OCI-LY3 (cell line): ENCODE results near the gene CUL9.

ENCODE experiments used
- H2AFZ ChIP-seq: fragments of 200-600, 300-600 bp; shearing (Covaris generic); 2 replicates; pipeline ENCODE4 v1.6.0; 2014; ENCODE audit warnings: antibody characterized with exemption, low read depth, low read length
- H3K27ac ChIP-seq: fragments of 200-600, 300-600 bp; sonication (generic); 2 replicates; pipeline ENCODE4 v1.5.1; 2014; ENCODE audit warnings: mild to moderate bottlenecking, low read length, moderate library complexity, mixed read lengths
- H3K27me3 ChIP-seq: fragments of 200-600, 300-600 bp; sonication (generic); 2 replicates; pipeline ENCODE4 v1.6.1; 2014; ENCODE audit warnings: low read depth, low read length, mixed read lengths
- H3K36me3 ChIP-seq: fragments of 200-600, 300-600 bp; sonication (generic); replicated peaks from 2 replicates; pipeline ENCODE3; 2014; ENCODE audit warnings: low read depth, low read length, mixed read lengths
- H3K4me1 ChIP-seq: fragments of 300-600, 200-600 bp; sonication (generic); 2 replicates; pipeline ENCODE4 v1.6.1; 2014; ENCODE audit warnings: low read length, mixed read lengths
- H3K4me2 ChIP-seq: fragments of 200-600, 300-600 bp; sonication (generic); 2 replicates; pipeline ENCODE4 v1.6.1; 2014; ENCODE audit warnings: low read length, mixed read lengths
- H3K4me3 ChIP-seq: fragments of 300-600, 200-600 bp; sonication (generic); 2 replicates; pipeline ENCODE4 v1.5.1; 2014; ENCODE audit warnings: antibody characterized with exemption, mild to moderate bottlenecking, low read length, moderate library complexity
- H3K79me2 ChIP-seq: fragments of 300-600, 200-600 bp; shearing (Covaris generic); 2 replicates; pipeline ENCODE4 v1.6.1; 2014; ENCODE audit warnings: mild to moderate bottlenecking, low read length, mixed read lengths
- H3K9ac ChIP-seq: fragments of 300-600, 200-600 bp; shearing (Covaris generic); 2 replicates; pipeline ENCODE4 v1.6.0; 2014; ENCODE audit warnings: mild to moderate bottlenecking, low read length, moderate library complexity
- H3K9me3 ChIP-seq: fragments of 200-600, 300-600 bp; shearing (Covaris generic); 2 replicates; pipeline ENCODE4 v1.6.1; 2014; ENCODE audit warnings: low read length, mixed read lengths; ENCODE audit not compliant: insufficient read depth
- H4K20me1 ChIP-seq: fragments of 200-600, 300-600 bp; sonication (generic); 2 replicates; pipeline ENCODE4 v1.6.1; 2016; ENCODE audit warnings: low read length, mixed read lengths; ENCODE audit not compliant: insufficient read depth
- CTCF ChIP-seq: fragments of 200-600, 300-600 bp; sonication (generic); IDR thresholded peaks from 2 replicates; pipeline ENCODE4 v1.5.1; 2014; ENCODE audit warnings: antibody characterized with exemption, low read length, low read depth
- EZH2phosphoT487 ChIP-seq: fragments of 200-600 bp; shearing (Covaris generic); IDR thresholded peaks from 2 replicates; pipeline ENCODE4 v1.6.1; 2018; ENCODE audit warnings: antibody characterized with exemption, mixed run types, low read depth

The CUL9 gene

GRCh38 chr6:43150051-43150751, 31.8 kb upstream of the CUL9 start:
- no peak overlapping the region for H3K4me3 ChIP-seq
- no peaks in the 10 kb centered on the region for H3K4me1 ChIP-seq
- no peak overlapping the region for H3K9ac ChIP-seq
- H3K36me3 ChIP-seq: no peaks in the 10 kb centered on the region
- no peaks in the 10 kb centered on the region for H3K79me2 ChIP-seq
- peaks cover 7% of the 10 kb centered on the region; the same call in 1 of the 2 replicates for H3K27me3 ChIP-seq
- no peaks in the 10 kb centered on the region for H3K9me3 ChIP-seq
- TF ChIP-seq EZH2phosphoT487 (no peak), CTCF (no peak)
- H4K20me1 ChIP-seq: no peaks in the 10 kb centered on the region
- H3K4me2 ChIP-seq: no peak overlapping the region
- H3K27ac ChIP-seq: no peak overlapping the region
- no peak overlapping the region for H2AFZ ChIP-seq

DNA sequence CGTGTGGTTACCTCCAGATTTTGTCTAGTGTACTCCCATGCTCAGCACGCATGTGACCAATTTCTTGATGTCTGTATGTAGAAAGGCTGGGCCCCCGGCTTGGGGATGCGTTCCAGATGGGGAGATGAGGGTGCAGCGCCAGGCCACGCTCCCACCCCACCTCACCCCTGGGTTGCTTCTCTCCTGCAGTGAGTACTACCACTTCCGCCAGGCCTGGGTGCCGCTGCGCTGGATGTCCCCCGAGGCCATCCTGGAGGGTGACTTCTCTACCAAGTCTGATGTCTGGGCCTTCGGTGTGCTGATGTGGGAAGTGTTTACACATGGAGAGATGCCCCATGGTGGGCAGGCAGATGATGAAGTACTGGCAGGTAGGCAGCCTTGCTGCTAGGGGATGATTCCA, 22.4 kb upstream of the CUL9 start:
- Histone ChIP-seq H3K36me3 (no peaks in the 10 kb centered on the region), H3K27ac (no peak overlapping the region), H3K27me3 (peaks cover 4% of the 10 kb centered on the region; the same call in 1 of the 2 replicates), H3K9ac (no peak overlapping the region), H3K4me3 (no peak overlapping the region), H3K4me1 (no peaks in the 10 kb centered on the region), H4K20me1 (no peaks in the 10 kb centered on the region), H3K9me3 (no peaks in the 10 kb centered on the region), H2AFZ (no peak overlapping the region), H3K79me2 (no peaks in the 10 kb centered on the region), H3K4me2 (no peak overlapping the region)
- no peak for TF ChIP-seq CTCF
- TF ChIP-seq EZH2phosphoT487: no peak

DNA sequence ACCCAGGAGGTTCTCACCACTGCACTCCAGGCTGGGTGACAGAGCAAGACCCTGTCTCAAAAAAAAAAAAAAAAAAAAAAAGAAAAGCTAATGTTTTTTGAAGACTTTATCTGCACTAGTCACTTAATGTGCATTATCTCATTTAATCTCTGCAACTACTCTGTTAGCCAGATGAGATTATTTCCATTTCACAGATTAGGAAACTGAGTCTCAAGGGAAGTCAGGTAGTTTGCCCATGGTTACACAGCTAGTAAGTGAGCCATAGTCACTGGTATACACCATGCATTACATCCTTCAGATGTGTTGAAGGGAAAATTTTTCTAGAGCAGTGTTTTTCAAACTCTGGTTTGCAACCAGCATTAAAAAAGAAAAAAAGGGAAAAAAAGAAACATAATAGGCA, 18.1 kb upstream of the CUL9 start:
- no peak overlapping the region for H3K4me3 ChIP-seq
- TF ChIP-seq CTCF (no peak), EZH2phosphoT487 (no peak)
- no peaks in the 10 kb centered on the region for H3K4me1 ChIP-seq
- H3K9ac ChIP-seq: no peak overlapping the region
- no peaks in the 10 kb centered on the region for H3K79me2 ChIP-seq
- H3K27me3 ChIP-seq: peaks cover 4% of the 10 kb centered on the region; the same call in 1 of the 2 replicates
- H3K36me3 ChIP-seq: no peaks in the 10 kb centered on the region
- no peaks in the 10 kb centered on the region for H4K20me1 ChIP-seq
- no peak overlapping the region for H3K27ac ChIP-seq
- no peak overlapping the region for H3K4me2 ChIP-seq
- no peak overlapping the region for H2AFZ ChIP-seq
- H3K9me3 ChIP-seq: no peaks in the 10 kb centered on the region

GRCh38 chr6:43170417-43170930, 11.5 kb upstream of the CUL9 start:
- H3K9ac ChIP-seq: peak overlapping the region; percentile 91
- H3K79me2 ChIP-seq: peaks cover 35% of the 10 kb centered on the region
- H3K4me2 ChIP-seq: peak overlapping the region; percentile 97
- H3K27me3 ChIP-seq: no peaks in the 10 kb centered on the region
- H3K4me3 ChIP-seq: peak overlapping the region; percentile 86
- peak overlapping the region; percentile 58 for H3K27ac ChIP-seq
- H4K20me1 ChIP-seq: peaks cover 25% of the 10 kb centered on the region
- peaks cover 12% of the 10 kb centered on the region for H3K36me3 ChIP-seq
- H3K4me1 ChIP-seq: peaks cover 31% of the 10 kb centered on the region
- TF ChIP-seq EZH2phosphoT487 (no peak), CTCF (no peak)
- H3K9me3 ChIP-seq: no peaks in the 10 kb centered on the region
- H2AFZ ChIP-seq: peak overlapping the region; percentile 48; the same call in 1 of the 2 replicates
